ENCODE results near the gene ATP6V0D1. TPM values are rescaled to one million over a fixed set of nuclear protein-coding genes. Genes with fewer than 3 reads are reported as not detected.

The ATP6V0D1 gene
- total RNA-seq, 1 donor from 2014 or later = 78.7 TPM

DNA sequence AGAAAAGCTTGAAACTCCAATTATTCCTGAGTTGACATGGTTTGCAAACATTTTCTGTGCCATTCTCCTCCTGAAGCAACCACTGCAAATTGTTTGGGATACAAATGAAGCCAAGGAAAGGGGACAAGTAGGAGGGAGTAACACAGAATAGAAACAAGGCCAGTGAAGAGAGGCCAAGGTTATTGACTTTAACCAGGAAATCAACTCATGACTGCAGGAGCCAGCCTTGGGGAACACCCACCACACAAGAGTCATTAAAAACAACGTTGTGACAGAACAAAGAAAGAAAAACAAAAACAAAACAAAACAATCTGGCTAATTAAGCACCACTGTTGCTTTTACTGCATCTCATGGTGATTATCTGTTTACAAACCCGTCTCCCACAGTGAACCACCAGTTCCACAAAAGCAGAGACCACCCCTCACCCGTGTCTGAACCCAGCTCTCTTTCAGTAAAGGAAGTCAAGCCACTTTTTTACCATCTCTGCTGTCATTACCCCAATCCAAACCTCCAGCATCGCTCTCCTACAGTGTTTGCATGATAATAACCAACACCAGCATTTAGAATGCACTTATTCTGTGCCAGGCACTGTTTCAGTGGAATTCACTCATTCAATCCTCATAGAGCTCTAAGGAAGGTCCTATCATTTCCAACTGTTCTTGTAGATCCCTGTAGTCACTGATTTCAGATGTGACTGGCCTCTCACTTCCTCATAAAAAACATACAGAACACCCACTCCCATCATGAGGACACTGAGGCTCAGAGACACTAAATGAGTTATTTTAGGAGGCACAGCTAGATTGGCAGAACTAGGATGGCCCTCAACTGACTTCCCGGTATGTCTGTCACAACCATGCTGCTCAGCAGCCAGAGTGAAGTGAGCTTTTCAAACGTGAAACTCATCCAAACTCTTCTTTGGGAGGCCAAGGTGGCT, 66.7 kb downstream of the ATP6V0D1 start:
- FAIRE-seq (no peak), DNase-seq (ENCODE audit: low spot score in 2 of 2) (no peak)

GRCh38 chr16:67412294-67412693, 68.7 kb downstream of the ATP6V0D1 start:
- no peak for FAIRE-seq
- DNase-seq (ENCODE audit: low spot score in 2 of 2) = no peak

DNA sequence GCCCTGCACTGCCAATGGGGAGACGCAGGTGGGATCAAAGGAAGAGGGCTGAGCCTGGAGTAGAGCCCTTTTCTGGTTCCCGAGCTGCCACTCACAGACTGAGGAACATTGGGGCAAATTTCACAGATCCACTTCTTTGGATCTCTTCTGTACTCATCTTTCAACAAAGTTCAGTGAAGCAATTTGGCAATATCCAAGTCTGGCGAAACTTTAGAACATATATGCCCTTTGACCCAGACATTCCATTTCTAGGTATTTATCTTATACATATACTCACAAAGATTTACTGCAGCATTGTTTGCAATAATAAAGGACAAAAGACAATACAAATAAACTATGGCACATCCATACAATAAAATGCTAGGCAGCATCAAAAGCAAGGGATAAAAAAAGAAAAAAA, 69.6 kb downstream of the ATP6V0D1 start:
- FAIRE-seq = no peak
- no peak for DNase-seq (ENCODE audit: low spot score in 2 of 2)

GRCh38 chr16:67409631-67410030, 71.3 kb downstream of the ATP6V0D1 start:
- no peak for FAIRE-seq
- DNase-seq (ENCODE audit: low spot score in 2 of 2) = no peak

GRCh38 chr16:67407788-67408452, 73.0 kb downstream of the ATP6V0D1 start:
- DNase-seq (ENCODE audit: low spot score in 2 of 2) (no peak), FAIRE-seq (no peak)

DNA sequence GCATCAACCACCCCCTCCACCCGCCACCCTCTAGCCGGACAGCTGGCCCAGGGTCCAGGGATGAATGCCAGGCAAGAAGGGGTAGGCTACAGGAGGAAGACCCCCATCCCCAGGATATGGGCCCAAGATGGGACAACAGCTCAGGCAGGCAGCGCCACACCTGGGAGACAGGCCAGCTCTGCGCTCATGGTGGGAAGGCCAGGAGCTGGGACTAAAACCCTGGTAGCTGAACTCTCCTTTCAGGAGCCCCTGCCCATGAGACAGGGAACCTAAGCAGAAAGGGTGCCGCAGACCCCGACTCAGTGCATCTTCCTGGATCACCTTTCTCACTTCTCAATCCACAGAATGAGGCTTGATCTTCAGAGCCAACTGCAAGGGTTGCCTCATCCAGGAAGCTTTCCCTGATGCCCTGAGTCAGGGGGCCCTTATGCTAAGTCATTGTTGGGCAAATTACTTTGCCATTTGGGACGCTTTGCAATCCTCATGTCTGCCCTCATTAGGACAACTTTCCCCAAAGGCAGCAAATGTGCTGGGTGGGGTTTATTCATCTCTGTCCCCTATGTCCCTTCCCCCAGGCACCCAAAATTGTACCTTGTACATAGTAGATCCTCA, 73.7 kb downstream of the ATP6V0D1 start:
- no peak for FAIRE-seq
- DNase-seq (ENCODE audit: low spot score in 2 of 2) = no peak

- FAIRE-seq = no peak
- peak in 1 of 2 donors; percentile 57 for DNase-seq (ENCODE audit: low spot score in 2 of 2)
These were observed 74.6 kb downstream of the ATP6V0D1 start for GRCh38 chr16:67406111-67406971.

- no peak for DNase-seq (ENCODE audit: low spot score in 2 of 2)
- no peak for FAIRE-seq
These were observed 75.6 kb downstream of the ATP6V0D1 start for GRCh38 chr16:67405336-67405735.

DNA sequence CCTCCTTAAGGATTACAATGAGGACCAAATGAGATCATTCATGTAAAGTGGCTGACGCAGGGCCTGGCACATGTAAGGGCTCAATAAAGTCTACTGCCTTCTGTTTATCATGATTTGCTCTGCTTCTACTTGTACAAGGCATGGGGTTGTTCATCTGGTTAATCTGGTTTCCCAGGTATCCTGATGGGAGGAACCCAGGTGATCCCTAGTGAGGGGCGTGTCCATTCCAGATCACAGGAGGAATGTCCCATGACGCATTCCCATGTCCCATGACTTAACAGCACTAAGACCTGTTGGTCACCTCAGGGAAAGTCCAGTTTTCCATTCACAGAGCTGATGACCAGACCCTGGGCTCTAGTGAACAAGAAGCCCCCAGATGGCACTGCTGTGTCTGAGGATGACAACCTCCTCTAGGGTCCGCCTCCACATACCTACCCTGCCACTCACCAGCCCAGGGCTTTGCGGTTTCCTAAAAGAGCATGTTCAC, 76.2 kb downstream of the ATP6V0D1 start:
- DNase-seq (ENCODE audit: low spot score in 2 of 2) = no peak
- FAIRE-seq = no peak

DNA sequence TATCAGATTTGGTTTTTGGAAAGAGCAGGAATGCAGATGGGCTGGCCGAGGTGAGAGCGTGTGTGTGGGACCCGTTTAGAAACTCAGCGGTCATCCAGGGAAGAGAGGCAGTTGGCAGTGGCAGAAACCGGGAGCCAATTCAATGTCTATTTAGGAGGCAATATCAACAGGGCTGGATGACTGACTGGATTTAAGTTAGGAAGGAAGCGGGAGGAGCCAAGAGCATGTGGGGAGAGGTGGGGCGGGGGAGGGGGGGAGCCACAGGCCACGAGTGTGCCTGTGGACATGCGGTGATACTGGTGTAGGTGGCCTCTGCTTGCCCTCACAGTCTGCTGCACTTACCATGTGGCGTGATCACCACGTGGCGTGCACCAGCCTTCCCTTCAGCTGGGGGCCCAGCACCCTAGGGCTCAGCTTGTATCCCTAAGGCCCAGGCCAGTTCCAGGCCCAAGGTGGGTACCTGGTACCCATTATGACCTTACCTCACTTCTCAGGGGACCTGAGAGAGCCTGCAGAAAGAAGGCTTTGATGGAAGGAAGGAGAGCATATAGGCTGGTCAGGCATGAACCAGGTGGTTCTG, 76.9 kb downstream of the ATP6V0D1 start:
- DNase-seq (ENCODE audit: low spot score in 2 of 2) (no peak), FAIRE-seq (no peak)

DNA sequence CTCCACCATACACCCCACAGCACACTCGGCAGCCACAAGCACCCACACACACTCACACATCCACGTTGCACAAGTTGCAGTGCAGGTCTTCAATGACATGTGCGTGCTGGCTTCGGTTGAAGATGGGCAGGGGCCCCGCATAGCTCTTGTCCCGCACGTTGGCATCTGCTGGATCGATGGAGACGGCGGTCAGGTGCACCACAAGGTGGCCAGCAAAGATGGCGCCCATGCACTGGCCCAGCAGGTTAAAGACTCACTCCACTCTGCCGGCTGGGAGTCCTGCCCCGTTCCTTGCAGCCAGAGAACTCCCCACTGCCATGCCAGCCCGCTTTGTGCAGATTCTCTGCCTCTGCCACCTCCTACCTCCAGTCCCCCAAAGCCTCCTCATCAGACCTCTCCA, 80.1 kb downstream of the ATP6V0D1 start:
- peak in 1 of 2 donors; percentile 2 for DNase-seq (ENCODE audit: low spot score in 2 of 2)
- FAIRE-seq = no peak

DNA sequence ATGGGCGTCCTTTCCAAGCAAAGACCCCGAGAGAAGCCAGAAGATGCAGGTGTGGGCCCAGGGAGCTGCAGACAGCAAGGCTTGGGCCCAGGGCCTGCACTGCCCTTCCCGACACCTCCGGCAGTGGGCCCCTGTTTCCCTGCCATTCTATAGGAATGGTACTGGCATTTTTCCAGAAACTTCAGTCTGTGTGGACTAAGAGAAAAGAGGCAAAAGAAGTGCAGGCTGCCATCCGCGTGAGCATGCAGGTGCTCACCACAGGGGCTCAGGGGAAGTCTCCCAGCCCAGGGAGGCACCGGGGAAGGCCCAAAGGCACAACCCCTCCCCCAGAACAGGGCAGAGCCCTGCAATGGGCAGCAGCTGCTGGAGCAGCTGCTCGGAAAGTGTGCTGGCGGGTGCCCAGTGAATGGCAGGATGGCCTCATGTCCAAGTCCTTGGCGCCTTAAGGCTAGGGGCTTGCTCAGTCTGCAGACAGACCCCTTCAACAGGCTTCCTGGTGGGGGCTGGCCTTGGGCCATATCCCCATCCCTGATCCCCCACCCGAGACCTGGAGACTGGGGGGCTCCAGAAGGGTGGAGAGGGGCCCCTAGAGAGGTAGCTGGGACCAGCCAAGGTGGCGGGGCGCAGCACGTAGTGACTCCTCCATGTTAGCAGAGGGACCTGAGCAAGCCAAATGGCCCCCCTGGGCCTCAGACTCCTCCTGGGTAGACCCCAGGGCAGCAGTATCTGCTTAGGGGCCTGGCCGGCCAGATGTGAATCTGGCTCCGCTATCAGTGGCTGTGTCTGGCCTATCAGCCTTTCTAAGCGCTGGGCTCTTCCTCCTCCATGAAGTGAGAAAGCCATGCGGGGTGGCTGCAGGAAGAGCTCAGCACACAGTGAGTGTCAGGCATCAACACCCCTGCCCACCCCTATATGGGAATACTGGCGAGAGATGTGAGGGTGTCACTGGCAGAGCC, 80.9 kb downstream of the ATP6V0D1 start:
- no peak for DNase-seq (ENCODE audit: low spot score in 2 of 2)
- no peak for FAIRE-seq

DNA sequence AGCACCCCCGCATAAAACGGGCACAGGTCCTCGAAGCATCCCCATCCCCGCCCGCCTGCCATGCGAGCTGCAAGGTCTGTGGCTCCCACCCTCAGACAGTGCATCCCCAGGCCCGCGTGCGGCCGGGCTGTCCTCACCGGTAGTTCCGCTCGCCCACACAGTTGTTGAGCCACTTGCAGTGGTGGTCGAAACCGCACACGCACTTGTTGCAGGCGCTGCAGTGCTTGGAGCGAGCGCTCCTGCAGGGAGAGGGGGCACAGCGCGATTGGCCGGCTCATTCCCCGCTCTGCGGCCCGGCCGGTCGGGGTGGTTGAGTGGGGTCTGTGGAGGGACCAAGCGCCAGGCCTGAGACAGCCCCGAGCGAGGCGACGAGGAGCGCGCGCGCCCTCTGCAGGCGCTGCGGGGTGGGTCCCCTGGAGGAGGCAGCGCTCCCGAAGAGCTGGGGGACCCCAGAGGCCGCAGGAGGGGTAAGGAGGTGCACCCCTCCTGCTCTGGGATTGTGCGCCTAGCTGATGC, 81.7 kb downstream of the ATP6V0D1 start:
- FAIRE-seq = no peak
- peak; percentile 72 to 78 for DNase-seq (ENCODE audit: low spot score in 2 of 2)

DNA sequence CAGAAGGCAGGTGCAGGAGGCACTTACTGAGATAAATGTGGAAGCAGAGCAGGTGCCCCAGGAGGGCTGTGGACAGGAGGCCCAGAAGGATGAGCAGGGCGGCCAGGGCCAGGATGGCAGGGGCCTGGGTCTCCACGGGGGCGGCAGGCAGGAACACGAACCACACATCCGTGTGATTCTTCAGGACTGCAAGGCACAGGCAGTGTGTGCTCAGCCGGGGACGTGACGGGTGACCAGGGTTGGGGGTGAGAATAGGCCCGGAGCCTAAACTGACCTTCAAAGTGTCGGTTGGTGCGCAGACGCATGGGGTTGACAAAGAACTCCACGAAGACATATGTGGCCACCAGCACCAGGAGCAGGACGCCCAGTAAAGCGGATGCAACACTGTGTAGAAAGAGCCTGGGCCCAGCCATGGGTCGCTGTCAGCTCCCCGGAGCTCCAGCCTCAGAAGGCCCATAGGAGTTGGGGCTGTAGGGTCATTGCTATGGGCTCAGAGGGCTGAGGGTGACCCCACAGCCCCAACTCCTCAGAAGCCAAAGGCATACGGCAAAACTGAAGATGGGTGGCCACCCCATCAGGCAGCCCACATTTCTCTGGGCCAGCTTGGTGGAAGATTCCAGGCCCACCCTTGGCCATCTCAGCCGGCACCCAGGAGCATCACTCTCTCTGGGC, 82.3 kb downstream of the ATP6V0D1 start:
- FAIRE-seq = no peak
- DNase-seq (ENCODE audit: low spot score in 2 of 2) = no peak

- DNase-seq (ENCODE audit: low spot score in 2 of 2) = no peak
- FAIRE-seq = no peak
These were observed 83.0 kb downstream of the ATP6V0D1 start for GRCh38 chr16:67397812-67398545.

DNA sequence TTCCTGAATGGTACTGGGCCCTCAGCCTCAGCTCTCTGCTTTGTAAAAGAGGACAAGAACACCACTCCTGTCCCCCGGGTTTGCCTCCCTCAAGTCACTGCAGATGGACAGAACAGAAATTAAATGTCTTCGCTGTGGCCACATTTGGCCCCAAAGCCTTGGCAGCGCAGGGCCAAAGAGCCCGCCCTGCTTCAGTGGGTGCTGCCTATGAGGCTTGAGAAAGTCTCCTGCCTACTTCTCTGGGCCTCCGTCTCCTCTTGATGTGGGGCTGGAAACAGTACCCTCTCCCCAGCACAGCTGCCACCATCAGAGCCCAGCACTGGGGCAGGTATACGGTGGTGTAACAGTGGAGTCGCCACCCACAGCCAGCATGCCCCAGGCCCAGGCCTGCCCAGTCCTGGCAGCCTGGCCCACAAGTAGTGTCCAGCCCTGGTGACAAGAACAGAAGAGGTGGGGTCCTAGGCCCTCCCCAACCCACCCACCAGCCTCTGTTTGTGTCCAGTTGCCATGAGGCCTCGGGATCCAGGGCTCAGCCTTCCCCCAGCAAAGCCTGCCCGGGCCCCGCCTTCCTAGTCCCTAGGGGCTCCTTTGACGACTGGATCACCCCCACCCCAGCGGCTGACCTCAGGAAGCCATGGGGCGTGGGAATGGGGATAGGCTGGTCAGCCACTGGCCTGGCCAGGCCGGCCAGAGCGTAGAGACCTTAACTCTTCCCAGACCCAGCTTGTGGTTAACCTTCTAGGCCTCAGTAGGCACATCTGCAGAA, 83.7 kb downstream of the ATP6V0D1 start:
- FAIRE-seq (no peak), DNase-seq (ENCODE audit: low spot score in 2 of 2) (no peak)
